Uterus (tissue), 2 donors: ENCODE results near the gene LPP.

Experiments used
- POLR2A ChIP-seq, 2 donors: fragments of 450-650 bp; IDR thresholded peaks; one replicate each; pipeline ENCODE4 v1.6.1; 2016; ENCODE audit warnings: antibody characterized with exemption in 2 of 2, mild to moderate bottlenecking in 1 of 2, moderate library complexity in 1 of 2
- TF ChIP-seq, protein P1 (sequence below), 4 experiments: fragments of 200-600 bp in 2 of 4; fragments of 450-650 bp in 2 of 4; sonication (generic) in 2 of 4; IDR thresholded peaks; one replicate each; pipeline ENCODE4 v1.5.1; 2016 to 2019; ENCODE audit warnings: antibody characterized with exemption in 4 of 4, mild to moderate bottlenecking in 2 of 4, moderate library complexity in 1 of 4

DNA sequence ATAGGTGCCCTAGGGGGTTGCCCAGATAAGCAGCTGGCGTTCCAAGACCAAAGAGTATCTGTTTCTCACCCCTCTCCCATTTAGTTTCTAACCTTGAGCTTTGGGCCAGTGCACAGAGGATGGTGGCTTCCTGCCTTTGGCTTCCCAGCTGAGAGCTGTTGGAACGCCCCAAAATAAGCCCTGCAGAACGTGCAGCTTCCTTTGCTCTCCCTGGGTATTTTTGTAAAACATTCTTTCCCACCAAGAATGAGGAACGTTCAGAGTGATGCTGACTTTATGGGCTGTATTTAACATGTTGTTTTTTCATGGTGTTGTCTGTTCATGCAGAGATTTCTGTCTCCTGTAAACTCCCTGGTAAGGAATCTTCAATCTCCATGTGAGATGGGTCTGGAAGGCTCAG is 63.8 kb downstream of the LPP start:
- TF ChIP-seq, protein P1, sequence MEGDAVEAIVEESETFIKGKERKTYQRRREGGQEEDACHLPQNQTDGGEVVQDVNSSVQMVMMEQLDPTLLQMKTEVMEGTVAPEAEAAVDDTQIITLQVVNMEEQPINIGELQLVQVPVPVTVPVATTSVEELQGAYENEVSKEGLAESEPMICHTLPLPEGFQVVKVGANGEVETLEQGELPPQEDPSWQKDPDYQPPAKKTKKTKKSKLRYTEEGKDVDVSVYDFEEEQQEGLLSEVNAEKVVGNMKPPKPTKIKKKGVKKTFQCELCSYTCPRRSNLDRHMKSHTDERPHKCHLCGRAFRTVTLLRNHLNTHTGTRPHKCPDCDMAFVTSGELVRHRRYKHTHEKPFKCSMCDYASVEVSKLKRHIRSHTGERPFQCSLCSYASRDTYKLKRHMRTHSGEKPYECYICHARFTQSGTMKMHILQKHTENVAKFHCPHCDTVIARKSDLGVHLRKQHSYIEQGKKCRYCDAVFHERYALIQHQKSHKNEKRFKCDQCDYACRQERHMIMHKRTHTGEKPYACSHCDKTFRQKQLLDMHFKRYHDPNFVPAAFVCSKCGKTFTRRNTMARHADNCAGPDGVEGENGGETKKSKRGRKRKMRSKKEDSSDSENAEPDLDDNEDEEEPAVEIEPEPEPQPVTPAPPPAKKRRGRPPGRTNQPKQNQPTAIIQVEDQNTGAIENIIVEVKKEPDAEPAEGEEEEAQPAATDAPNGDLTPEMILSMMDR (IDR thresholded peaks at IDR 0.05) = no peak
- no peak for TF ChIP-seq POLR2A (IDR thresholded peaks at IDR 0.05)
